GM10248 (cell line): ENCODE measurements around the gene AZGP1.
"Not testable (repeated sequence)": the region's sequence is repeated elsewhere in the genome, so short reads cannot be mapped to it uniquely, and the experiment has no call there.

Experiments used
- CTCF ChIA-PET: fragments of 300-600 bp; sonication (Branson Sonifier 250); formaldehyde crosslinking; extraction: SDS; loops from one replicate; lab custom pipeline; 2021; ENCODE audit warnings: antibody characterized with exemption; lab: Yijun Ruan, JAX
- POLR2A ChIA-PET: fragments of 350-650 bp; sonication (Branson Sonifier 250); formaldehyde crosslinking; extraction: SDS; loops from one replicate; lab custom pipeline; 2020; ENCODE audit warnings: antibody characterized with exemption; lab: Yijun Ruan, JAX
- DNase-seq: peaks from one replicate; pipeline ENCODE4 v3.0.0; 2012; ENCODE audit errors: extremely low spot score
- CTCF ChIP-seq: IDR thresholded peaks from 2 replicates; pipeline ENCODE4 v1.5.1; 2012; ENCODE audit warnings: mild to moderate bottlenecking, low read depth; ENCODE audit errors: extremely low read depth, missing control alignments, control extremely low read depth

The AZGP1 gene

GRCh38 chr7:99990460-99990852 is 14.6 kb upstream of the AZGP1 start:
- TF ChIP-seq CTCF = no peak
- POLR2A ChIA-PET = interaction anchor here (0.7 kb wide), 1 partner anchor 450 kb away, joined by 3 read pairs; no protein-coding TSS in a partner anchor

GRCh38 chr7:99987846-99988245 is 12.0 kb upstream of the AZGP1 start:
- POLR2A ChIA-PET = no interaction called here
- no peak for TF ChIP-seq CTCF
- CTCF ChIA-PET = interaction anchor here (1.0 to 5.1 kb wide), 4 partner anchors 8 to 74 kb away, joined by 4 to 27 read pairs (median 8); no protein-coding TSS in a partner anchor
- no peak for DNase-seq

More at GRCh38 chr7:99990460-99990852, 14.6 kb upstream of the AZGP1 start:
- CTCF ChIA-PET = interaction anchor here (0.6 to 6.9 kb wide), 28 partner anchors 10 to 152 kb away, joined by 3 to 58 read pairs (median 4); partner anchors contain the start of genes AP4M1, GJC3, MCM7 and TRIM4
- DNase-seq = no peak

GRCh38 chr7:99987306-99987705 is 11.5 kb upstream of the AZGP1 start:
- POLR2A ChIA-PET, DNase-seq: not testable (repeated sequence)
- CTCF ChIA-PET = interaction anchor here (1.0 to 5.1 kb wide), 3 partner anchors 8 to 16 kb away, joined by 4 to 27 read pairs (median 8); no protein-coding TSS in a partner anchor

GRCh38 chr7:99984593-99984992 is 8.8 kb upstream of the AZGP1 start:
- no peak for TF ChIP-seq CTCF
- CTCF ChIA-PET = no interaction called here
- POLR2A ChIA-PET = no interaction called here
- DNase-seq = no peak

- DNase-seq, POLR2A ChIA-PET: not testable (repeated sequence)
- CTCF ChIA-PET = interaction anchor here (1.2 to 3.2 kb wide), 3 partner anchors 10 to 148 kb away, joined by 3 to 28 read pairs (median 7); no protein-coding TSS in a partner anchor
These were observed 5.2 kb upstream of the AZGP1 start for GRCh38 chr7:99981066-99981465.

GRCh38 chr7:99980448-99980872 is 4.6 kb upstream of the AZGP1 start:
- POLR2A ChIA-PET, DNase-seq: not testable (repeated sequence)
- CTCF ChIA-PET = interaction anchor here (0.9 to 3.8 kb wide), 19 partner anchors 10 to 150 kb away, joined by 3 to 28 read pairs (median 4); partner anchors contain the start of genes COPS6 and GJC3

GRCh38 chr7:99979814-99980225 is 4.0 kb upstream of the AZGP1 start:
- CTCF ChIA-PET = interaction anchor here (0.6 to 3.8 kb wide), 26 partner anchors 8 to 151 kb away, joined by 3 to 28 read pairs (median 4); partner anchors contain the start of genes COPS6 and GJC3
- DNase-seq, POLR2A ChIA-PET: not testable (repeated sequence)
- peak; percentile 59 for TF ChIP-seq CTCF

- POLR2A ChIA-PET = no interaction called here
- CTCF ChIA-PET = interaction anchor here (1.2 to 3.8 kb wide), 2 partner anchors 63 to 154 kb away, joined by 4 to 15 read pairs; no protein-coding TSS in a partner anchor
These were observed 795 bp upstream of the AZGP1 start for GRCh38 chr7:99976626-99977025.

More at GRCh38 chr7:99976626-99977025, 795 bp upstream of the AZGP1 start:
- no peak for TF ChIP-seq CTCF
- DNase-seq = no peak
